Measurements from ENCODE around the gene NTNG1. TPM values are rescaled to one million over a fixed set of nuclear protein-coding genes. Genes with fewer than 3 reads are reported as not detected.

NTNG1 gene
- total RNA-seq, 1 donor from 2014 or later = 9.6 TPM

DNA sequence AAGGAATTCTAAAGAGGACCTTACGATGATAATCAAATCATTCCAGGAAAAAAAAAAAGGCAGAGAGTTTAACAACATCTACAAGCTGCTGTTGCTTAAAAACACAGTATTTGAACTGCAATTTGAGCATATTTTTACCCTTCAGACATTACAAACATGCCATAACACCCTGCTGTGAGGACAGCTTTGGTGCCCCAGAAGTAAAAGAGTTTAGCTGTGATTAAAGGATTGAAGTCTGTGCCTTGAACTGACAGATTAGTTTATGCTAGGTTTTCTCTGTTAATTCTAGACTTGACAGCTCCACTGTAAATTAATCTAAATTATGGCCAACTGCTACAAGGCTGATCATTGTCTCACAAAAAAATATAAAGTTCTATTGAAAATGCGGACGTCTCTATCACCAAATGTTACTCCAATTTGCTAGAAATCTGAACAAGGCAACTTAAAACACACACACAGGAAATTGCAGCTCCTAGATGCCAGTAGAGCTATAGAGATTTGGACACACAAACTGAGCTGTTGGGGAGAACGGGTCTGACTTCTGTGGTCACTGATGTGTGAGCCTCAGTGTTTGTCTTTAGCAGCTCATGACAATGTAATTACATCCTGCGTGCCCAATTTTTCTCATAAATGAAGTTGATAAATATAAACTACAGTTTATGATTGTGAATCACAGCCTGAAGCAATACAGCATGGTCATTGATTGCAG, 217.9 kb downstream of the NTNG1 start:
- TF ChIP-seq, protein P1, sequence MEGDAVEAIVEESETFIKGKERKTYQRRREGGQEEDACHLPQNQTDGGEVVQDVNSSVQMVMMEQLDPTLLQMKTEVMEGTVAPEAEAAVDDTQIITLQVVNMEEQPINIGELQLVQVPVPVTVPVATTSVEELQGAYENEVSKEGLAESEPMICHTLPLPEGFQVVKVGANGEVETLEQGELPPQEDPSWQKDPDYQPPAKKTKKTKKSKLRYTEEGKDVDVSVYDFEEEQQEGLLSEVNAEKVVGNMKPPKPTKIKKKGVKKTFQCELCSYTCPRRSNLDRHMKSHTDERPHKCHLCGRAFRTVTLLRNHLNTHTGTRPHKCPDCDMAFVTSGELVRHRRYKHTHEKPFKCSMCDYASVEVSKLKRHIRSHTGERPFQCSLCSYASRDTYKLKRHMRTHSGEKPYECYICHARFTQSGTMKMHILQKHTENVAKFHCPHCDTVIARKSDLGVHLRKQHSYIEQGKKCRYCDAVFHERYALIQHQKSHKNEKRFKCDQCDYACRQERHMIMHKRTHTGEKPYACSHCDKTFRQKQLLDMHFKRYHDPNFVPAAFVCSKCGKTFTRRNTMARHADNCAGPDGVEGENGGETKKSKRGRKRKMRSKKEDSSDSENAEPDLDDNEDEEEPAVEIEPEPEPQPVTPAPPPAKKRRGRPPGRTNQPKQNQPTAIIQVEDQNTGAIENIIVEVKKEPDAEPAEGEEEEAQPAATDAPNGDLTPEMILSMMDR (IDR thresholded peaks at IDR 0.05) = no peak
- no peak for ATAC-seq
- H3K9me3 ChIP-seq = no peaks in the 10 kb centered on the region
- no peaks in the 10 kb centered on the region for H3K36me3 ChIP-seq
- no peak overlapping the region for H3K4me3 ChIP-seq
- no peak for DNase-seq
- H3K4me1 ChIP-seq = no peaks in the 10 kb centered on the region
- no peaks in the 10 kb centered on the region for H3K27me3 ChIP-seq (ENCODE audit: low read depth)
- intact Hi-C loops (cut with DNase I) = no loop called here
- no peak overlapping the region for H3K27ac ChIP-seq

DNA sequence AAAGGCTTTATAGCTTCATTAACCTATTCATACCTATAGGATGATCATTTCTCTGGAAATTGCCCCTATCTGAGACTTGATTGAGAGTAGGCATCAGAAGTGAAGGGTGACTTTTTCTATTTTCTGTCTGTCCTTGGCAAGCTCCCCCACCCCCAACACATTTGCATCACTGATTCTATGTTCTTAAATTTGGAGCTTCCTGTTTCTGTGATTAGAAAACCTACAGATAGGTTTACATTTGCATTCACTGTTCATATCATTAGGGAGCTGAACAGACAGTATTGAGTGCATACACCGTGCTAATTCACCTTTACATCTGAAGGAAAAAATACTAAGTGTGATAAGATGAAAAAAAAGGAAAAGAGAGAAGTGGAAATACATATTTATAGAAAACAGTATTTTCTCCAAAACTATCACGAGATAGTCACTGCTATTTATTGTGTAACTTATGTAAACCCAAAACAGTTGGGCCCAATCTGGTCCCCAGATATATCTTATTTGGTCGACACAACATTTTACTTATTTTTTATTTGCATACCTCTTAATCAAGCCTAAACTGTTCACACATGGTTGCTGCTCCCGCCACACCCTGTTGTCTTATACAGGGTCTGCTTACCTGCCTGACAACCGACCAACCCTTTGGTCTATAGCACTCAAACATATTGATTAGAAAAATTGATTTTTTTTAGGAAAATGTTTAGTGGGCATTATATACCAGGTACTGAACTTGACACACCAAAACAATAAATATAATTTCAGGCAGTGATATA, 218.8 kb downstream of the NTNG1 start:
- DNase-seq = no peak
- H3K27ac ChIP-seq = no peak overlapping the region

DNA sequence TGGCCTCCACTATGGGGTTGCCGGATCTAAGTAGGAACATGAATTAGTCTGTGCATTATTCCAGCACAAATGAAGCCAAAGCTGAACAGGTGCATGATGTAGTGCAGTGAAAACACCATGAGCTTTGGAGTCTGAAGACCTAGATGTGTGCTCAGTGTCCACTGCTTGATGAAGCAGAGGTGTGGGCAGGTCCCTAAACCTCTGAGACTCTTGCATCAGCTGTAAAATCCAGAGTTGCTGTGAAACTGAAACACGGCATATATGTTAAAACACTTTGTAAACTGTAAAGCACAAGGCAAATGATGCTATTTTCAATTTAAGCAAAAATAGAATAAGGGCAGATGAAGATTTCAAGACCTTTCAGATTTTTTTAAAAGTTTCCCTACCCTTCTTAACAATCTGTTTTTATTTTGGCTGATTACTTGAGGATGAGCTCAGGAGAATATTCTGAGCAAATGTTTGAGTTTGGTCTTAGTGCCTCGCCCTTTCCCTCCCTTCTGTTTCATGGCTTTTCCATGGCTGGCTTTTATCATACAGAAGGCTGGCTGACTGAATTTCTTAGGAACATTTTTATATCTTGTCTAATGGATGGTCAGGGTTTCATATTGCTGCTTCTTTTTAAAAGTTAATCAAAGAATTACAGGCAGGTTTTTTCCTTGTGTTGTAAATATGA, 221.8 kb downstream of the NTNG1 start:
- intact Hi-C loops (cut with DNase I) = no loop called here
- Histone ChIP-seq H3K9me3 (no peaks in the 10 kb centered on the region), H3K4me3 (no peak overlapping the region), H3K36me3 (no peaks in the 10 kb centered on the region), H3K4me1 (no peaks in the 10 kb centered on the region), H3K27ac (no peak overlapping the region), H3K27me3 (ENCODE audit: low read depth) (no peaks in the 10 kb centered on the region)
- ATAC-seq = no peak
- TF ChIP-seq, protein P1 (IDR thresholded peaks at IDR 0.05) = no peak
- no peak for DNase-seq

More for the DNA sequence above, 218.8 kb downstream of the NTNG1 start:
- intact Hi-C loops (cut with DNase I) = no loop called here
- ATAC-seq = no peak
- H3K9me3 ChIP-seq = no peaks in the 10 kb centered on the region
- no peaks in the 10 kb centered on the region for H3K36me3 ChIP-seq
- no peaks in the 10 kb centered on the region for H3K4me1 ChIP-seq
- H3K4me3 ChIP-seq = no peak overlapping the region
- TF ChIP-seq, protein P1 (IDR thresholded peaks at IDR 0.05) = no peak
- no peaks in the 10 kb centered on the region for H3K27me3 ChIP-seq (ENCODE audit: low read depth)

DNA sequence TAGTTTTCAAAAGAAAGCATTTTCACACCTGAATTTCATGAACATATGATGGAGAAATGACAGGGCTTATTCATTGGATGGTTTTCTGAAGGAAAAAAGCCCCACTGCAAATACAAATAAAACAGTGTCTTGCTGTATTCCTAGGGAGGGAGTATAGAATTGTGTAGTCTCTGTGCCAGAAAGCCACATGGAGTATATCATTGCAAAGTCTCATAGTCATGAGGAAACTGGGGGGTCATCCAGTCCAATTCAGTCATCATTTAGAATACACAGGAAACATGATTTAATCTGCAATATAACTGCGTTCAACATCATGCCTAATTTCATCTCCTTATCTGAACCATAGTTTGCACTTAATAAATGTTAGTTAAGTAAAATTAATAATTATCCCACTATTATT, 222.3 kb downstream of the NTNG1 start:
- Histone ChIP-seq H3K27me3 (ENCODE audit: low read depth) (no peaks in the 10 kb centered on the region), H3K9me3 (no peaks in the 10 kb centered on the region), H3K4me3 (no peak overlapping the region), H3K27ac (no peak overlapping the region), H3K36me3 (no peaks in the 10 kb centered on the region), H3K4me1 (no peaks in the 10 kb centered on the region)
- TF ChIP-seq, protein P1 (IDR thresholded peaks at IDR 0.05) = no peak
- DNase-seq (no peak), ATAC-seq (no peak)
- intact Hi-C loops (cut with DNase I) = no loop called here

DNA sequence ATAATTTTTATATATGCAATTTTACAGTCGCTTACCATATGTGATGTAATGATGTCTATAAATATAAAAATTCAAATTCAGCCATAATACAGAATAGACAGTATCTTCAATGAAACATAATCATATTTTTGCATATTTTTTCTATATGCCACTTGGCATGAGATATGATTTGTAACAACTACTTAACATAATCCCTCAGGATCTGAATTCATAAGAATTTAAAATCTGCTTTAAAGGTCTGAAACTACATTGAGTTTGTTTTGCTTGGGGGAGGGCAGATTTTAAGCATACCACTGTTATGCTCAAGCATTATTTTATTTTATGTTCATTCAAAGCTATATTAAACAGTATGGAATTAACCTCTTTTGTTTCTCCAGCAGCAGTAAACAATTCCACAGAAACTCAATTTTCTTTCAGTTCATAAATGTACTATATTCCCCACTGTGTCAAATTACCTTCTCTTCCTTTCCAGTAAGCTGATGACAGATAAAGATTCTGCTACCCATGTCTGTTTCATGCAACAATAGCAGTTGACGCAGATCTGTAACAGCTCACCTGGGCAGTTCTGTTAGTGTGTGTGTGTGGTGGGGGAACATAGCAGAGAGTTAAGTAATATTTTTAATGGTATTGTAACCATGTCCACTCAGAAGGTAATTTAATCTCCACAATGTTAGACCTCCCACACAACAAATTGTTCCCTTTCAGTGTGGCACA, 224.8 kb downstream of the NTNG1 start:
- H3K27me3 ChIP-seq (ENCODE audit: low read depth) = no peaks in the 10 kb centered on the region
- ATAC-seq (no peak), DNase-seq (no peak)
- no peaks in the 10 kb centered on the region for H3K4me1 ChIP-seq
- H3K9me3 ChIP-seq = no peaks in the 10 kb centered on the region
- H3K4me3 ChIP-seq = no peak overlapping the region
- H3K27ac ChIP-seq = no peak overlapping the region
- TF ChIP-seq, protein P1 (IDR thresholded peaks at IDR 0.05) = no peak
- intact Hi-C loops (cut with DNase I) = no loop called here
- no peaks in the 10 kb centered on the region for H3K36me3 ChIP-seq
